T-helper 2 cell treated with Interferon-gamma antibody and Interleukin-4, amounts not matched to agents 5 μg/mL and 100 μg/mL, for 36 hours (primary cell): ENCODE results near the gene CHRNB1.

Source experiments
- DNase-seq: peaks from one replicate; pipeline ENCODE4 v3.0.0; 2021; ENCODE audit warnings: low spot score
- H3K27ac Mint-ChIP-seq: one replicate; pipeline ENCODE4 v1.8.0; 2021; ENCODE audit warnings: mild to moderate bottlenecking, mixed read lengths
- H3K27me3 Mint-ChIP-seq: one replicate; pipeline ENCODE4 v1.8.0; 2021; ENCODE audit warnings: low read depth, mixed read lengths
- H3K36me3 Mint-ChIP-seq: one replicate; pipeline ENCODE4 v1.8.0; 2021; ENCODE audit warnings: low read depth, mixed read lengths
- H3K4me1 Mint-ChIP-seq: one replicate; pipeline ENCODE4 v1.8.0; 2021; ENCODE audit warnings: low read depth, mixed read lengths
- H3K4me3 Mint-ChIP-seq: one replicate; pipeline ENCODE4 v1.8.0; 2022; ENCODE audit warnings: mild to moderate bottlenecking, moderate library complexity, mixed read lengths
- H3K9me3 Mint-ChIP-seq: one replicate; pipeline ENCODE4 v1.8.0; 2021; ENCODE audit warnings: mixed read lengths

The CHRNB1 gene

GRCh38 chr17:7444682-7445618 lies at the start of gene CHRNB1:
TSS of gene CHRNB1 (plus strand) at chr17:7445061. CDS start at chr17:7445128, 67 bp downstream.
- H3K36me3 Mint-ChIP-seq: peaks cover 20% of the 10 kb centered on the region
- H3K27ac Mint-ChIP-seq: no peak within 1 kb of the TSS
- peaks cover 22% of the 10 kb centered on the region for H3K4me1 Mint-ChIP-seq
- no peaks in the 10 kb centered on the region for H3K9me3 Mint-ChIP-seq
- peaks cover 55% of the 10 kb centered on the region for H3K27me3 Mint-ChIP-seq
- DNase-seq: peak; percentile 26
- H3K4me3 Mint-ChIP-seq: peak within 1 kb of the TSS; percentile 80

- Mint-ChIP-seq H3K4me1 (peaks cover 20% of the 10 kb centered on the region), H3K4me3 (peak overlapping the region; percentile 42), H3K36me3 (peaks cover 19% of the 10 kb centered on the region), H3K27ac (peak overlapping the region; percentile 45), H3K9me3 (no peaks in the 10 kb centered on the region), H3K27me3 (no peaks in the 10 kb centered on the region)
- no peak for DNase-seq
Measured at GRCh38 chr17:7396147-7396546, 48.7 kb upstream of the CHRNB1 start.

- Mint-ChIP-seq H3K4me1 (peaks cover 13% of the 10 kb centered on the region), H3K27me3 (no peaks in the 10 kb centered on the region), H3K27ac (no peak overlapping the region), H3K9me3 (no peaks in the 10 kb centered on the region), H3K36me3 (peaks cover 4% of the 10 kb centered on the region), H3K4me3 (no peak overlapping the region)
- no peak for DNase-seq
Measured at GRCh38 chr17:7398612-7399011, 46.2 kb upstream of the CHRNB1 start.

GRCh38 chr17:7403043-7403726 lies 41.7 kb upstream of the CHRNB1 start:
- no peaks in the 10 kb centered on the region for H3K9me3 Mint-ChIP-seq
- H3K27ac Mint-ChIP-seq: peak overlapping the region; percentile 88
- DNase-seq: no peak
- peaks cover 4% of the 10 kb centered on the region for H3K36me3 Mint-ChIP-seq
- peaks cover 20% of the 10 kb centered on the region for H3K27me3 Mint-ChIP-seq
- H3K4me1 Mint-ChIP-seq: peaks cover 10% of the 10 kb centered on the region
- peak overlapping the region; percentile 97 for H3K4me3 Mint-ChIP-seq

- no peak for DNase-seq
- Mint-ChIP-seq H3K27me3 (peaks cover 20% of the 10 kb centered on the region), H3K4me1 (peaks cover 10% of the 10 kb centered on the region), H3K27ac (peak overlapping the region; percentile 88), H3K36me3 (peaks cover 4% of the 10 kb centered on the region), H3K9me3 (no peaks in the 10 kb centered on the region), H3K4me3 (peak overlapping the region; percentile 97)
Measured at GRCh38 chr17:7403727-7403976, 41.2 kb upstream of the CHRNB1 start.

- H3K9me3 Mint-ChIP-seq: no peaks in the 10 kb centered on the region
- peak within 1 kb of the TSS; percentile 88 for H3K27ac Mint-ChIP-seq
- peak within 1 kb of the TSS; percentile 97 for H3K4me3 Mint-ChIP-seq
- DNase-seq: peak; percentile 96
- H3K27me3 Mint-ChIP-seq: peaks cover 22% of the 10 kb centered on the region
- H3K4me1 Mint-ChIP-seq: peaks cover 10% of the 10 kb centered on the region
- peaks cover 4% of the 10 kb centered on the region for H3K36me3 Mint-ChIP-seq
Measured at GRCh38 chr17:7403977-7404736, 40.7 kb upstream of the CHRNB1 start, which contains the start of gene TMEM256. TSS of gene TMEM256 (minus strand) at chr17:7404097. CDS start at chr17:7404084, 13 bp downstream.

- H3K4me3 Mint-ChIP-seq: peak overlapping the region; percentile 97
- H3K9me3 Mint-ChIP-seq: no peaks in the 10 kb centered on the region
- H3K36me3 Mint-ChIP-seq: peaks cover 4% of the 10 kb centered on the region
- H3K27me3 Mint-ChIP-seq: peaks cover 27% of the 10 kb centered on the region
- H3K27ac Mint-ChIP-seq: peak overlapping the region; percentile 88
- no peak for DNase-seq
- peaks cover 10% of the 10 kb centered on the region for H3K4me1 Mint-ChIP-seq
Measured at GRCh38 chr17:7404737-7405349, 40.0 kb upstream of the CHRNB1 start.

- peak overlapping the region; percentile 49 for H3K27ac Mint-ChIP-seq
- peaks cover 27% of the 10 kb centered on the region for H3K27me3 Mint-ChIP-seq
- no peaks in the 10 kb centered on the region for H3K9me3 Mint-ChIP-seq
- DNase-seq: no peak
- H3K4me1 Mint-ChIP-seq: peaks cover 10% of the 10 kb centered on the region
- peak overlapping the region; percentile 81 for H3K4me3 Mint-ChIP-seq
- peaks cover 4% of the 10 kb centered on the region for H3K36me3 Mint-ChIP-seq
Measured at GRCh38 chr17:7405350-7406234, 39.3 kb upstream of the CHRNB1 start.

- H3K9me3 Mint-ChIP-seq: no peaks in the 10 kb centered on the region
- no peak for DNase-seq
- peak overlapping the region; percentile 68 for H3K4me3 Mint-ChIP-seq
- peak overlapping the region; percentile 49 for H3K27ac Mint-ChIP-seq
- peaks cover 27% of the 10 kb centered on the region for H3K27me3 Mint-ChIP-seq
- peaks cover 4% of the 10 kb centered on the region for H3K36me3 Mint-ChIP-seq
- peaks cover 10% of the 10 kb centered on the region for H3K4me1 Mint-ChIP-seq
Measured at GRCh38 chr17:7406235-7406825, 38.5 kb upstream of the CHRNB1 start.

GRCh38 chr17:7407082-7407481 lies 37.8 kb upstream of the CHRNB1 start:
- Mint-ChIP-seq H3K4me1 (peaks cover 10% of the 10 kb centered on the region), H3K4me3 (no peak overlapping the region), H3K27me3 (peaks cover 27% of the 10 kb centered on the region), H3K9me3 (no peaks in the 10 kb centered on the region), H3K27ac (no peak overlapping the region), H3K36me3 (no peaks in the 10 kb centered on the region)
- no peak for DNase-seq

- Mint-ChIP-seq H3K36me3 (no peaks in the 10 kb centered on the region), H3K9me3 (no peaks in the 10 kb centered on the region), H3K27ac (no peak within 1 kb of the TSS), H3K4me1 (peaks cover 10% of the 10 kb centered on the region), H3K27me3 (peaks cover 27% of the 10 kb centered on the region), H3K4me3 (no peak within 1 kb of the TSS)
- DNase-seq: no peak
Measured at GRCh38 chr17:7407485-7408251, 37.2 kb upstream of the CHRNB1 start, which contains the start of gene NLGN2. TSS of gene NLGN2 (plus strand) at chr17:7407845. CDS start at chr17:7408256, 411 bp downstream.

GRCh38 chr17:7408252-7408727 lies 36.6 kb upstream of the CHRNB1 start:
- DNase-seq: no peak
- Mint-ChIP-seq H3K4me3 (no peak overlapping the region), H3K27me3 (peaks cover 27% of the 10 kb centered on the region), H3K27ac (no peak overlapping the region), H3K9me3 (no peaks in the 10 kb centered on the region), H3K36me3 (no peaks in the 10 kb centered on the region), H3K4me1 (peaks cover 5% of the 10 kb centered on the region)
